ENCODE measurements around the gene GRIN2C.

GRIN2C gene

GRCh38 chr17:74863420-74864296 lies 4.0 kb upstream of the GRIN2C start:
- no peak for DNase-seq

- DNase-seq: no peak
Observed at GRCh38 chr17:74862919-74863318, 3.2 kb upstream of the GRIN2C start.

GRCh38 chr17:74862108-74862901 lies 2.6 kb upstream of the GRIN2C start:
- peak; percentile 51 to 61 for DNase-seq

- DNase-seq: no peak
Observed at GRCh38 chr17:74861662-74862107, 2.0 kb upstream of the GRIN2C start.

GRCh38 chr17:74860872-74861661 lies 1.4 kb upstream of the GRIN2C start:
- DNase-seq: no peak

- no peak for DNase-seq
Observed at GRCh38 chr17:74860229-74860871, 665 bp upstream of the GRIN2C start.

- no peak for DNase-seq
Observed at GRCh38 chr17:74858672-74859458, 820 bp downstream of the GRIN2C start.

GRCh38 chr17:74857191-74857590 lies 2.5 kb downstream of the GRIN2C start:
- DNase-seq: no peak

- DNase-seq: no peak
Observed at GRCh38 chr17:74856112-74856511, 3.6 kb downstream of the GRIN2C start.

- no peak for DNase-seq
Observed at GRCh38 chr17:74855323-74855722, 4.4 kb downstream of the GRIN2C start.

- DNase-seq: no peak
Observed at GRCh38 chr17:74854792-74855191, 4.9 kb downstream of the GRIN2C start.

GRCh38 chr17:74853669-74854068 lies 6.0 kb downstream of the GRIN2C start:
- DNase-seq: no peak

GRCh38 chr17:74853048-74853397 lies 6.7 kb downstream of the GRIN2C start:
- no peak for DNase-seq

GRCh38 chr17:74852237-74853047 lies 7.2 kb downstream of the GRIN2C start:
- peak in 1 of 2 donors; percentile 16 for DNase-seq

GRCh38 chr17:74851612-74852236 lies 8.0 kb downstream of the GRIN2C start:
- no peak for DNase-seq

- no peak for DNase-seq
Observed at GRCh38 chr17:74850914-74851313, 8.8 kb downstream of the GRIN2C start.

- DNase-seq: no peak
Observed at GRCh38 chr17:74850310-74850709, 9.4 kb downstream of the GRIN2C start.

- DNase-seq: no peak
Observed at GRCh38 chr17:74848656-74849399, 10.9 kb downstream of the GRIN2C start.

- DNase-seq: no peak
Observed at GRCh38 chr17:74846621-74847020, 13.1 kb downstream of the GRIN2C start.

GRCh38 chr17:74843352-74843627 lies 16.4 kb downstream of the GRIN2C start:
- no peak for DNase-seq
